HepG2 (cell line): ENCODE data around the gene FANCD2. TPM values are rescaled to one million over a fixed set of nuclear protein-coding genes. Genes with fewer than 3 reads are reported as not detected.

Experiments used
- CCDC6 ChIP-seq: sonication (generic); formaldehyde crosslinking; IDR thresholded peaks from 2 replicates; pipeline ENCODE4 v1.8.1; 2022; ENCODE audit warnings: mild to moderate bottlenecking, missing genetic modification reagents, moderate library complexity
- ELF4 ChIP-seq: sonication (generic); formaldehyde crosslinking; IDR thresholded peaks from 2 replicates; pipeline ENCODE4 v1.5.0; 2020; ENCODE audit warnings: missing genetic modification reagents, mild to moderate bottlenecking, moderate library complexity, borderline replicate concordance
- HIVEP1 ChIP-seq: sonication (generic); formaldehyde crosslinking; IDR thresholded peaks from 2 replicates; pipeline ENCODE4 v1.4.0; 2020; ENCODE audit warnings: mild to moderate bottlenecking, missing genetic modification reagents
- PHF8 ChIP-seq: sonication (generic); formaldehyde crosslinking; IDR thresholded peaks from 2 replicates; pipeline ENCODE4 v1.5.0; 2020; ENCODE audit warnings: missing genetic modification reagents
- PRMT3 ChIP-seq: sonication (generic); formaldehyde crosslinking; IDR thresholded peaks from 2 replicates; pipeline ENCODE4 v1.8.1; 2022; ENCODE audit warnings: low read depth, mild to moderate bottlenecking, moderate library complexity, missing genetic modification reagents, borderline replicate concordance
- PTBP1 ChIP-seq: fragments of 200-400 bp; formaldehyde crosslinking; IDR thresholded peaks from 2 replicates; pipeline ENCODE4 v1.6.1; 2018; ENCODE audit warnings: low read length, low read depth; ENCODE audit not compliant: poor library complexity, severe bottlenecking
- RBAK ChIP-seq: sonication (generic); formaldehyde crosslinking; IDR thresholded peaks from 2 replicates; pipeline ENCODE4 v1.5.1; 2020; ENCODE audit warnings: mild to moderate bottlenecking, missing genetic modification reagents
- REL ChIP-seq: sonication (generic); formaldehyde crosslinking; conservative IDR thresholded peaks from 2 replicates; pipeline ENCODE4 v1.8.0; 2022; ENCODE audit warnings: mild to moderate bottlenecking, missing genetic modification reagents, moderate library complexity
- REXO4 ChIP-seq: sonication (generic); formaldehyde crosslinking; IDR thresholded peaks from 2 replicates; pipeline ENCODE4 v1.8.0; 2022; ENCODE audit warnings: missing genetic modification reagents, mild to moderate bottlenecking, borderline replicate concordance
- RXRA ChIP-seq: sonication (generic); formaldehyde crosslinking; IDR thresholded peaks from 2 replicates; pipeline ENCODE4 v1.5.1; 2020; ENCODE audit warnings: missing genetic modification reagents
- TCF12 ChIP-seq, 2 experiments: fragments of 450-650 bp in 1 of 2; sonication (generic) in 1 of 2; formaldehyde crosslinking in 1 of 2; IDR thresholded peaks; 2 replicates each; pipeline versions ENCODE4 v1.6.1 to v1.8.0; 2017 to 2022; ENCODE audit warnings: antibody characterized with exemption in 1 of 2, mild to moderate bottlenecking in 1 of 2, missing genetic modification reagents in 1 of 2, moderate library complexity in 1 of 2
- TEAD2 ChIP-seq: sonication (generic); formaldehyde crosslinking; IDR thresholded peaks from 2 replicates; pipeline ENCODE4 v1.9.0; 2021; ENCODE audit warnings: missing genetic modification reagents
- TEAD3 ChIP-seq: optimal IDR thresholded peaks from 2 replicates; pipeline ENCODE3; 2016; ENCODE audit warnings: borderline replicate concordance
- WIZ ChIP-seq: sonication (generic); formaldehyde crosslinking; IDR thresholded peaks from 2 replicates; pipeline ENCODE4 v1.5.1; 2020; ENCODE audit warnings: mild to moderate bottlenecking, missing genetic modification reagents
- ZBTB3 ChIP-seq: sonication (generic); formaldehyde crosslinking; IDR thresholded peaks from 2 replicates; pipeline ENCODE4 v1.4.0; 2020; ENCODE audit warnings: low read depth, mild to moderate bottlenecking, moderate library complexity, missing genetic modification reagents, borderline replicate concordance
- ZFY ChIP-seq: sonication (generic); formaldehyde crosslinking; IDR thresholded peaks from 2 replicates; pipeline ENCODE4 v1.4.0; 2020; ENCODE audit warnings: missing genetic modification reagents
- ZMYM3 ChIP-seq: sonication (generic); formaldehyde crosslinking; IDR thresholded peaks from 2 replicates; pipeline ENCODE4 v1.5.1; 2020; ENCODE audit warnings: mild to moderate bottlenecking, missing genetic modification reagents
- ZNF12 ChIP-seq: sonication (generic); formaldehyde crosslinking; IDR thresholded peaks from 2 replicates; pipeline ENCODE4 v1.5.0; 2020; ENCODE audit warnings: missing genetic modification reagents
- ZNF160 ChIP-seq: sonication (generic); formaldehyde crosslinking; IDR thresholded peaks from 2 replicates; pipeline ENCODE4 v1.8.0; 2022; ENCODE audit warnings: mild to moderate bottlenecking, inconsistent platforms, missing genetic modification reagents
- ZNF20 ChIP-seq: sonication (generic); formaldehyde crosslinking; IDR thresholded peaks from 2 replicates; pipeline ENCODE4 v1.4.0; 2020; ENCODE audit warnings: mild to moderate bottlenecking, moderate library complexity, missing genetic modification reagents
- ZNF790 ChIP-seq: sonication (generic); formaldehyde crosslinking; IDR thresholded peaks from 2 replicates; pipeline ENCODE4 v1.8.0; 2022; ENCODE audit warnings: missing genetic modification reagents, mild to moderate bottlenecking, borderline replicate concordance
- ZNF879 ChIP-seq: sonication (generic); formaldehyde crosslinking; IDR thresholded peaks from 2 replicates; pipeline ENCODE4 v1.8.1; 2023; ENCODE audit warnings: missing genetic modification reagents
- ZSCAN12 ChIP-seq: sonication (generic); formaldehyde crosslinking; IDR thresholded peaks from 2 replicates; pipeline ENCODE4 v1.9.0; 2021; ENCODE audit warnings: mild to moderate bottlenecking, missing genetic modification reagents
- polyA plus RNA-seq, 8 experiments: library from polyadenylated mRNA; depleted of rRNA in 3 of 8; stranded (reverse) in 7 of 8; unstranded in 1 of 8; fragments of >200 nt; fragmentation: Illumina TruSeq in 4 of 8; extraction: Trizol in 4 of 8; gene quantifications; 2 replicates each; pipeline versions ENCODE4 v1.2.1 to v1.2.3, GENCODE V29; 2011 to 2016; ENCODE audit warnings: low read depth in 4 of 8, missing spikeins in 1 of 8, mixed read lengths in 1 of 8; ENCODE audit not compliant: insufficient read depth in 1 of 8
- total RNA-seq, 5 experiments: library from RNA; depleted of rRNA; stranded (reverse); fragments of >200 nt; fragmentation: Illumina TruSeq; extraction: Trizol; gene quantifications; 2 replicates each; pipeline ENCODE4 v1.2.3, GENCODE V29; 2016; ENCODE audit warnings: low read depth in 1 of 5
- TF ChIP-seq, protein P1 (sequence below): sonication (generic); formaldehyde crosslinking; IDR thresholded peaks from 2 replicates; pipeline ENCODE4 v1.4.0; 2020; ENCODE audit warnings: missing genetic modification reagents
- TF ChIP-seq, protein P2 (sequence below): sonication (generic); formaldehyde crosslinking; IDR thresholded peaks from 2 replicates; pipeline ENCODE4 v1.4.0; 2020; ENCODE audit warnings: missing genetic modification reagents

Gene FANCD2
- total and polyA plus RNA-seq, 2 of the 13 experiments (the other 11 are each of a cell fraction or from before 2014, with no cell fraction given): 10.1 to 42.0 TPM

DNA sequence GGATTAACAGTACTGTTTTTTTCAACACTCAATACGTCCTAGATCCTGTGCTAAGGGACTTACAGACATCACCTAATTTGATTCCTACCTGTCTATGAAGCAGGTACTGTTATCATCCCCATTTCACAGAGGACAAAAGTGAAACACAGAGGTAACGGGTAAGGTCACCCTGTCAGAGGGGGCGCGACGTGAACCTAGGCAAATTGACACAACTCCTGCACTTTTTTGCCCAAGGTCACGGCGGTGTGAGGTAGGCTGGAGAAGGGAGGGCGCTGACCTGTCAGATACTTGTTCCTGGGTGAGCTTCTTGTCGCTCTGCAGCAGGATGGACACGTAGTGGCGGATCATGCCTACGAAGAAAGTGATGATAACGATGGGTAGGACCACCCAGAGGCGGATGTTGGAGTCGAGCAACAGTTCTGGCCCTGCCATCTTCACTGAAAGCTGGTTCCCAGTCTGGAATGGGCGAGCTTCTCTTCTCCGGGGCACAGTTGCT lies 40.0 kb upstream of the FANCD2 start (continued):
- TF ChIP-seq, protein P1, sequence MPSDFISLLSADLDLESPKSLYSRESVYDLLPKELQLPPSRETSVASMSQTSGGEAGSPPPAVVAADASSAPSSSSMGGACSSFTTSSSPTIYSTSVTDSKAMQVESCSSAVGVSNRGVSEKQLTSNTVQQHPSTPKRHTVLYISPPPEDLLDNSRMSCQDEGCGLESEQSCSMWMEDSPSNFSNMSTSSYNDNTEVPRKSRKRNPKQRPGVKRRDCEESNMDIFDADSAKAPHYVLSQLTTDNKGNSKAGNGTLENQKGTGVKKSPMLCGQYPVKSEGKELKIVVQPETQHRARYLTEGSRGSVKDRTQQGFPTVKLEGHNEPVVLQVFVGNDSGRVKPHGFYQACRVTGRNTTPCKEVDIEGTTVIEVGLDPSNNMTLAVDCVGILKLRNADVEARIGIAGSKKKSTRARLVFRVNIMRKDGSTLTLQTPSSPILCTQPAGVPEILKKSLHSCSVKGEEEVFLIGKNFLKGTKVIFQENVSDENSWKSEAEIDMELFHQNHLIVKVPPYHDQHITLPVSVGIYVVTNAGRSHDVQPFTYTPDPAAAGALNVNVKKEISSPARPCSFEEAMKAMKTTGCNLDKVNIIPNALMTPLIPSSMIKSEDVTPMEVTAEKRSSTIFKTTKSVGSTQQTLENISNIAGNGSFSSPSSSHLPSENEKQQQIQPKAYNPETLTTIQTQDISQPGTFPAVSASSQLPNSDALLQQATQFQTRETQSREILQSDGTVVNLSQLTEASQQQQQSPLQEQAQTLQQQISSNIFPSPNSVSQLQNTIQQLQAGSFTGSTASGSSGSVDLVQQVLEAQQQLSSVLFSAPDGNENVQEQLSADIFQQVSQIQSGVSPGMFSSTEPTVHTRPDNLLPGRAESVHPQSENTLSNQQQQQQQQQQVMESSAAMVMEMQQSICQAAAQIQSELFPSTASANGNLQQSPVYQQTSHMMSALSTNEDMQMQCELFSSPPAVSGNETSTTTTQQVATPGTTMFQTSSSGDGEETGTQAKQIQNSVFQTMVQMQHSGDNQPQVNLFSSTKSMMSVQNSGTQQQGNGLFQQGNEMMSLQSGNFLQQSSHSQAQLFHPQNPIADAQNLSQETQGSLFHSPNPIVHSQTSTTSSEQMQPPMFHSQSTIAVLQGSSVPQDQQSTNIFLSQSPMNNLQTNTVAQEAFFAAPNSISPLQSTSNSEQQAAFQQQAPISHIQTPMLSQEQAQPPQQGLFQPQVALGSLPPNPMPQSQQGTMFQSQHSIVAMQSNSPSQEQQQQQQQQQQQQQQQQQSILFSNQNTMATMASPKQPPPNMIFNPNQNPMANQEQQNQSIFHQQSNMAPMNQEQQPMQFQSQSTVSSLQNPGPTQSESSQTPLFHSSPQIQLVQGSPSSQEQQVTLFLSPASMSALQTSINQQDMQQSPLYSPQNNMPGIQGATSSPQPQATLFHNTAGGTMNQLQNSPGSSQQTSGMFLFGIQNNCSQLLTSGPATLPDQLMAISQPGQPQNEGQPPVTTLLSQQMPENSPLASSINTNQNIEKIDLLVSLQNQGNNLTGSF (CRISPR knock-in tag): no peak
- TF ChIP-seq RBAK (no peak), ELF4 (CRISPR knock-in tag) (no peak), TCF12 (IDR thresholded peaks at IDR 0.05) (no peak), TCF12 (CRISPR knock-in tag; IDR thresholded peaks at IDR 0.05) (peak; percentile 8; the same call in 1 of the 2 replicates), PHF8 (CRISPR knock-in tag) (no peak), CCDC6 (no peak), HIVEP1 (CRISPR knock-in tag) (no peak), ZSCAN12 (CRISPR knock-in tag) (no peak), REXO4 (CRISPR knock-in tag) (0 out of 2 replicates have a peak, but pooled peaks have one; percentile 23), TEAD3 (no peak), ZNF12 (CRISPR knock-in tag) (no peak), ZMYM3 (CRISPR knock-in tag) (no peak), ZNF160 (CRISPR knock-in tag) (no peak), WIZ (CRISPR knock-in tag) (no peak), RXRA (CRISPR knock-in tag) (no peak), REL (CRISPR knock-in tag) (no peak), ZNF20 (CRISPR knock-in tag) (no peak), ZNF790 (CRISPR knock-in tag) (no peak), TEAD2 (CRISPR knock-in tag) (no peak), ZNF879 (CRISPR knock-in tag) (peak; percentile 11; the same call in 1 of the 2 replicates), ZBTB3 (CRISPR knock-in tag) (no peak), PRMT3 (no peak), PTBP1 (no peak), ZFY (no peak)
- TF ChIP-seq, protein P2, sequence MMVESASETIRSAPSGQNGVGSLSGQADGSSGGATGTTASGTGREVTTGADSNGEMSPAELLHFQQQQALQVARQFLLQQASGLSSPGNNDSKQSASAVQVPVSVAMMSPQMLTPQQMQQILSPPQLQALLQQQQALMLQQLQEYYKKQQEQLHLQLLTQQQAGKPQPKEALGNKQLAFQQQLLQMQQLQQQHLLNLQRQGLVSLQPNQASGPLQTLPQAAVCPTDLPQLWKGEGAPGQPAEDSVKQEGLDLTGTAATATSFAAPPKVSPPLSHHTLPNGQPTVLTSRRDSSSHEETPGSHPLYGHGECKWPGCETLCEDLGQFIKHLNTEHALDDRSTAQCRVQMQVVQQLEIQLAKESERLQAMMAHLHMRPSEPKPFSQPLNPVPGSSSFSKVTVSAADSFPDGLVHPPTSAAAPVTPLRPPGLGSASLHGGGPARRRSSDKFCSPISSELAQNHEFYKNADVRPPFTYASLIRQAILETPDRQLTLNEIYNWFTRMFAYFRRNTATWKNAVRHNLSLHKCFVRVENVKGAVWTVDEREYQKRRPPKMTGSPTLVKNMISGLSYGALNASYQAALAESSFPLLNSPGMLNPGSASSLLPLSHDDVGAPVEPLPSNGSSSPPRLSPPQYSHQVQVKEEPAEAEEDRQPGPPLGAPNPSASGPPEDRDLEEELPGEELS: no peak
